ENCODE measurements around the gene C5orf63. TPM values are rescaled to one million over a fixed set of nuclear protein-coding genes. Genes with fewer than 3 reads are reported as not detected.

The C5orf63 gene
- total RNA-seq, 1 donor from 2014 or later: 1.5 TPM

DNA sequence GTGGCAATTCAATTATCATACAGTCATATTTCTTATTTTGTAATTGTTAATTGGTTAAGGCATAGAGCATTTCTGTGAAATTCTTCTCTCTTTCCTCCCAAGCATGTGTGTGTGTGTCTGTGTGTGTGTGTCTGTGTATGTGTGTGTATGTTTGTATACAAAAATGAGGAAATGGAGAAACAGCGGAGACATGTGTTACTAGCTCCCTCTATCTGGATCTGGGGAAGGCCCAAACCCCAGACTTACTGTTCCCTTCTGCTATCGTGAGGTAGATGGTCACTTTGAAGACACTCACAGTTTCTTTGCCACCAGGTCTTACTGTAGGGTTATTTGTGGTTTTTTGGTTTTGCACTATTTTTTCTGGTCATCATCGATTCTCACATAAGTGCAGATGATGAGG lies 11.4 kb upstream of the C5orf63 start:
- no peak overlapping the region for H3K27ac ChIP-seq
- no peak overlapping the region for H3K4me2 ChIP-seq
- no peak overlapping the region for H3K9ac ChIP-seq
- no peak for DNase-seq (ENCODE audit: low spot score)
- H2AFZ ChIP-seq (replicated peaks): no peak overlapping the region
- Mint-ChIP-seq H3K36me3 (no peaks in the 10 kb centered on the region), H3K9me3 (peaks cover 2% of the 10 kb centered on the region), H3K4me3 (no peak overlapping the region), H3K4me1 (peaks cover 58% of the 10 kb centered on the region), H3K27me3 (ENCODE audit: insufficient read depth, low read depth) (peaks cover 5% of the 10 kb centered on the region), H3K27ac (no peak overlapping the region)
- H3K4me3 ChIP-seq: no peak overlapping the region
- peaks cover 34% of the 10 kb centered on the region for H3K4me1 ChIP-seq
- no peaks in the 10 kb centered on the region for H3K79me2 ChIP-seq (ENCODE audit: low read depth)
- no peaks in the 10 kb centered on the region for H3F3A ChIP-seq (ENCODE audit: low read depth)
- H4K20me1 ChIP-seq (ENCODE audit: low read depth): no peaks in the 10 kb centered on the region
- H3K27me3 ChIP-seq: no peaks in the 10 kb centered on the region
- H3K36me3 ChIP-seq: no peaks in the 10 kb centered on the region
- no peaks in the 10 kb centered on the region for H3K9me3 ChIP-seq (ENCODE audit: low read depth)
- TF ChIP-seq EZH2 (IDR thresholded peaks at IDR 0.05): no peak
- TF ChIP-seq, protein P1, sequence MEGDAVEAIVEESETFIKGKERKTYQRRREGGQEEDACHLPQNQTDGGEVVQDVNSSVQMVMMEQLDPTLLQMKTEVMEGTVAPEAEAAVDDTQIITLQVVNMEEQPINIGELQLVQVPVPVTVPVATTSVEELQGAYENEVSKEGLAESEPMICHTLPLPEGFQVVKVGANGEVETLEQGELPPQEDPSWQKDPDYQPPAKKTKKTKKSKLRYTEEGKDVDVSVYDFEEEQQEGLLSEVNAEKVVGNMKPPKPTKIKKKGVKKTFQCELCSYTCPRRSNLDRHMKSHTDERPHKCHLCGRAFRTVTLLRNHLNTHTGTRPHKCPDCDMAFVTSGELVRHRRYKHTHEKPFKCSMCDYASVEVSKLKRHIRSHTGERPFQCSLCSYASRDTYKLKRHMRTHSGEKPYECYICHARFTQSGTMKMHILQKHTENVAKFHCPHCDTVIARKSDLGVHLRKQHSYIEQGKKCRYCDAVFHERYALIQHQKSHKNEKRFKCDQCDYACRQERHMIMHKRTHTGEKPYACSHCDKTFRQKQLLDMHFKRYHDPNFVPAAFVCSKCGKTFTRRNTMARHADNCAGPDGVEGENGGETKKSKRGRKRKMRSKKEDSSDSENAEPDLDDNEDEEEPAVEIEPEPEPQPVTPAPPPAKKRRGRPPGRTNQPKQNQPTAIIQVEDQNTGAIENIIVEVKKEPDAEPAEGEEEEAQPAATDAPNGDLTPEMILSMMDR (IDR thresholded peaks at IDR 0.05): no peak
- TF ChIP-seq EZH2phosphoT487 (IDR thresholded peaks at IDR 0.05): no peak

DNA sequence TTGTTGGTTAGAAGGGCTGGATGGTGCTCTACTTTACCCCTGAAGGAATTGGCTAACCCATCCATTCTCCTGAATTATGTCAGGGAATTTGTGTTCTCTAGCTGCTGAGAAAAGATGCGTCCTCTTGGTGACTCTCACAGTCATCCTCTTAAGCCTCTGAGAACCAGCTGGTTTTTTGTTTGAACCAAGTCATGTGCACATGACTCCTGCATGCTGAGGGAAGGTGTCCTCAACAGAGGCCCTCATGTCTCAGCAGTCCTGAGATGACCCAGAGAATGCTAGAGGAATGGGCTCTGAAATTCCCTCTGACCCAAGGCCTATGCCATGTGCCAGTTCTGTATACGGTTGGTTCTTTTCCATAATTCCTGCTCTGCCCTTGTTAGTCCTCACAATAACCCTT lies 10.4 kb upstream of the C5orf63 start:
- Mint-ChIP-seq H3K27ac (no peak overlapping the region), H3K9me3 (peaks cover 2% of the 10 kb centered on the region), H3K4me3 (no peak overlapping the region), H3K4me1 (peaks cover 59% of the 10 kb centered on the region), H3K27me3 (ENCODE audit: insufficient read depth, low read depth) (peaks cover 5% of the 10 kb centered on the region), H3K36me3 (no peaks in the 10 kb centered on the region)
- Histone ChIP-seq H4K20me1 (ENCODE audit: low read depth) (no peaks in the 10 kb centered on the region), H3K27ac (no peak overlapping the region), H3K79me2 (ENCODE audit: low read depth) (no peaks in the 10 kb centered on the region), H3F3A (ENCODE audit: low read depth) (no peaks in the 10 kb centered on the region), H3K36me3 (no peaks in the 10 kb centered on the region), H3K9me3 (ENCODE audit: low read depth) (no peaks in the 10 kb centered on the region), H3K4me1 (peaks cover 34% of the 10 kb centered on the region), H3K27me3 (no peaks in the 10 kb centered on the region), H3K4me3 (no peak overlapping the region), H3K9ac (no peak overlapping the region), H2AFZ (replicated peaks) (no peak overlapping the region), H3K4me2 (peak overlapping the region; percentile 19)
- TF ChIP-seq EZH2phosphoT487 (IDR thresholded peaks at IDR 0.05) (no peak), EZH2 (IDR thresholded peaks at IDR 0.05) (no peak)
- TF ChIP-seq, protein P1 (IDR thresholded peaks at IDR 0.05): no peak
- DNase-seq (ENCODE audit: low spot score): peak; percentile 48

DNA sequence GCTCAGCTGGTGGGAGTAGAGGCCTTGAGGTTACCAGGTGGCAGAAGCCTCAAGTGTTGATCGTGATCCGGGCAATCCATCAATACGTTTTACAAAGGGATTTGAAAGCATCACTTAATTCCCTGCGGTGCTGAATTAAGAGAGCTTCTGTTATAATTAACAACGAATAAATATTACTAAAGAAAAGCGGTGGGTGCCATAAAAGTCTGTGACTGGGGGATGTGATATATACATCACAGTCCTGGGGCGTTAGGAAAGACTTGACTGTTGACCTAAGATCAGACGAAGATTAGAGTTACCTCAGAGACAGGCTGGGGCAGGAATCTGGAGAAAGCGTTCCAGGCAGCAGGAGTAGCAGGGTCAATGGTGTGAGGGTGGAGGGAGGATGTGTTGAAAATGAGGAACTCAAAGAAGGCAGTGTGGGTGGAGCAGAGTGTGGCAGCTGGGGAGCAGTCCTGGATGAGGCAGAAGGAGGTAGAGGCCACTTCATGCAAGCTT lies 6.7 kb upstream of the C5orf63 start:
- H3K27ac ChIP-seq: no peak overlapping the region
- Mint-ChIP-seq H3K4me1 (peaks cover 53% of the 10 kb centered on the region), H3K9me3 (peaks cover 2% of the 10 kb centered on the region)

More for the DNA sequence above, 6.7 kb upstream of the C5orf63 start:
- Mint-ChIP-seq H3K27ac (peak overlapping the region; percentile 34), H3K4me3 (peak overlapping the region; percentile 34), H3K27me3 (ENCODE audit: insufficient read depth, low read depth) (peaks cover 3% of the 10 kb centered on the region), H3K36me3 (no peaks in the 10 kb centered on the region)
- no peak overlapping the region for H3K4me3 ChIP-seq
- H3K9ac ChIP-seq: no peak overlapping the region
- H3K9me3 ChIP-seq (ENCODE audit: low read depth): no peaks in the 10 kb centered on the region
- H3K4me2 ChIP-seq: no peak overlapping the region
- H3K79me2 ChIP-seq (ENCODE audit: low read depth): no peaks in the 10 kb centered on the region
- H3F3A ChIP-seq (ENCODE audit: low read depth): no peaks in the 10 kb centered on the region
- H3K36me3 ChIP-seq: no peaks in the 10 kb centered on the region
- H4K20me1 ChIP-seq (ENCODE audit: low read depth): no peaks in the 10 kb centered on the region
- no peak overlapping the region for H2AFZ ChIP-seq (replicated peaks)
- no peak for TF ChIP-seq EZH2 (IDR thresholded peaks at IDR 0.05)
- TF ChIP-seq EZH2phosphoT487 (IDR thresholded peaks at IDR 0.05): no peak
- TF ChIP-seq, protein P1 (IDR thresholded peaks at IDR 0.05): no peak
- peaks cover 26% of the 10 kb centered on the region for H3K4me1 ChIP-seq
- H3K27me3 ChIP-seq: no peaks in the 10 kb centered on the region
- peak; percentile 21 for DNase-seq (ENCODE audit: low spot score)

Data from neural progenitor cell (in vitro differentiated cells).